NB4 (cell line): ENCODE measurements around the gene LOXL3.

Source experiments
- DNase-seq: peaks from one replicate; pipeline ENCODE4 v3.0.0; 2010; ENCODE audit warnings: low read depth
- H3K4me3 ChIP-seq: one replicate; pipeline ENCODE4 v1.5.1; 2011; ENCODE audit warnings: mild to moderate bottlenecking, low read depth, low read length, moderate library complexity
- MYC ChIP-seq: IDR thresholded peaks from 2 replicates; pipeline ENCODE4 v1.6.1; 2011; ENCODE audit warnings: low read depth, low read length
- POLR2A ChIP-seq: IDR thresholded peaks from 2 replicates; pipeline ENCODE4 v1.6.1; 2011; ENCODE audit warnings: mild to moderate bottlenecking; ENCODE audit not compliant: insufficient read length; ENCODE audit errors: extremely low read depth
- TF ChIP-seq, protein P1 (sequence below): IDR thresholded peaks from one replicate; pipeline ENCODE4 v1.5.1; 2012; ENCODE audit warnings: low read depth, low read length
- TF ChIP-seq, protein P2 (sequence below): IDR thresholded peaks from 2 replicates; pipeline ENCODE4 v1.6.1; 2011; ENCODE audit warnings: low read depth, low read length

Gene LOXL3

DNA sequence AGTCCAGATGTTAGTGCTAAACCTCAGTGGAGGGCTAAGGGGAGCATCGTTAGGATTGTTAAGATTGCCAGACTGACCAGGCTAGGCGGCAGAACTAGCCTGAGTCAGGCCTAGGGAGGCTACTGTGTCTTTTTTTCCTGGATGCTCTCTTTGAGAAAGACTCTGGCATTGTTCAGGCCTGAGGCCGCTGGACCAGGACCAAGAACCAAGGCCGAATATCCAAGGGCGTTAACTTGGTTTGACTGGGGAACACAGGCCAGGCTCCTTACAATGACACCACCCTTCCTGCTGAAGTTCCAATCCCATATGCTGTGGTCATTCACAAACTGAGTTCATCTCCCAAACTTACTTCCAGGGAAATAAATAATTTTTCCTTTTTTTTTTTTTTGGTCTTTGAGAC is 13.5 kb downstream of the LOXL3 start:
- H3K4me3 ChIP-seq: no peak overlapping the region
- DNase-seq: no peak
- TF ChIP-seq, protein P1, sequence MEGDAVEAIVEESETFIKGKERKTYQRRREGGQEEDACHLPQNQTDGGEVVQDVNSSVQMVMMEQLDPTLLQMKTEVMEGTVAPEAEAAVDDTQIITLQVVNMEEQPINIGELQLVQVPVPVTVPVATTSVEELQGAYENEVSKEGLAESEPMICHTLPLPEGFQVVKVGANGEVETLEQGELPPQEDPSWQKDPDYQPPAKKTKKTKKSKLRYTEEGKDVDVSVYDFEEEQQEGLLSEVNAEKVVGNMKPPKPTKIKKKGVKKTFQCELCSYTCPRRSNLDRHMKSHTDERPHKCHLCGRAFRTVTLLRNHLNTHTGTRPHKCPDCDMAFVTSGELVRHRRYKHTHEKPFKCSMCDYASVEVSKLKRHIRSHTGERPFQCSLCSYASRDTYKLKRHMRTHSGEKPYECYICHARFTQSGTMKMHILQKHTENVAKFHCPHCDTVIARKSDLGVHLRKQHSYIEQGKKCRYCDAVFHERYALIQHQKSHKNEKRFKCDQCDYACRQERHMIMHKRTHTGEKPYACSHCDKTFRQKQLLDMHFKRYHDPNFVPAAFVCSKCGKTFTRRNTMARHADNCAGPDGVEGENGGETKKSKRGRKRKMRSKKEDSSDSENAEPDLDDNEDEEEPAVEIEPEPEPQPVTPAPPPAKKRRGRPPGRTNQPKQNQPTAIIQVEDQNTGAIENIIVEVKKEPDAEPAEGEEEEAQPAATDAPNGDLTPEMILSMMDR: no peak
- TF ChIP-seq POLR2A (no peak), MYC (no peak)
- TF ChIP-seq, protein P2, sequence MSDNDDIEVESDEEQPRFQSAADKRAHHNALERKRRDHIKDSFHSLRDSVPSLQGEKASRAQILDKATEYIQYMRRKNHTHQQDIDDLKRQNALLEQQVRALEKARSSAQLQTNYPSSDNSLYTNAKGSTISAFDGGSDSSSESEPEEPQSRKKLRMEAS: no peak

DNA sequence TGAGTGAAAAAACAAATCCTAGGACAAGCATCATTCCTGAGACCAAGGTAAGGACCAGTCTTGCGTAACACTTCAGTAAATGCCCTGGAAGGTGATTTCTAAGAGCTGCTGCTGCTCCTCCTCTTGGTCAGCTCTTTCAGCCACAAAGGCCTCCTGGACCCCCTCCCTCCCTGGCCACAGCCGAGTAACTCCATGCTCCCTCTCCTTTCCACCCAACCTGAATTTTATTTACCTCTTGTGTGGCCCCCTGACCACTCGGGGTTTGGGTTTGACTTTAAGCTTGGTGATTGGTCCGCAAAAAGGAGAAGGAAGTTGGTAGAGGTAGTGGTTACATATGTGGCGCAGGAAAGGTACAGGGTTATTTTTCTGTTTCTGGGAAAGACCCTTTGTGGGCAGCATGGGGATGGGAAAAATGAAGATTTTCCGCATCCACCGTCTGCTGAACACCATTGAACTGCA is 14.8 kb downstream of the LOXL3 start:
- DNase-seq: peak; percentile 47
- no peak overlapping the region for H3K4me3 ChIP-seq
- TF ChIP-seq, protein P1: no peak
- TF ChIP-seq, protein P2: no peak
- TF ChIP-seq POLR2A: no peak
- TF ChIP-seq MYC: no peak

DNA sequence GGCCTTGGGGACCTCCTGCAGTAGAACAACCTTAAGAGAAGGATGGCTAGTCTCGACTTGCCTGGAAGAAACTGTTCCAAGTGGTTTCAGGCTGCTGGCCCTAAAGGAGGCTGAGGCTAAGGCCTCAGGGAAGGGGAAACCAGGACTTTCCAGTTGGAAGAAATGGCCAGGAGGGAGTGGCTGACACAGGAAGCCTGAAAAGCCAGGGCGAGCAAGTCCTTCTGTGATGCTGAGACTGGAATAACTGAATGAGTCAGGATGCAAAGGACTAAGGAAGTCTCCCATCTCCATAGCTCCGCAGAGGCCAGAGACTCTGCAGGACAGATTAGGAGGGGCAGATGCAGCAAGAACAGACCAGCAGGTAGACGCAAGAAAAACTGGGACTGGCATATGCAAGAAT is 16.6 kb downstream of the LOXL3 start:
- H3K4me3 ChIP-seq: no peak overlapping the region
- TF ChIP-seq, protein P2: no peak
- TF ChIP-seq POLR2A (no peak), MYC (no peak)
- TF ChIP-seq, protein P1: no peak
- DNase-seq: no peak

DNA sequence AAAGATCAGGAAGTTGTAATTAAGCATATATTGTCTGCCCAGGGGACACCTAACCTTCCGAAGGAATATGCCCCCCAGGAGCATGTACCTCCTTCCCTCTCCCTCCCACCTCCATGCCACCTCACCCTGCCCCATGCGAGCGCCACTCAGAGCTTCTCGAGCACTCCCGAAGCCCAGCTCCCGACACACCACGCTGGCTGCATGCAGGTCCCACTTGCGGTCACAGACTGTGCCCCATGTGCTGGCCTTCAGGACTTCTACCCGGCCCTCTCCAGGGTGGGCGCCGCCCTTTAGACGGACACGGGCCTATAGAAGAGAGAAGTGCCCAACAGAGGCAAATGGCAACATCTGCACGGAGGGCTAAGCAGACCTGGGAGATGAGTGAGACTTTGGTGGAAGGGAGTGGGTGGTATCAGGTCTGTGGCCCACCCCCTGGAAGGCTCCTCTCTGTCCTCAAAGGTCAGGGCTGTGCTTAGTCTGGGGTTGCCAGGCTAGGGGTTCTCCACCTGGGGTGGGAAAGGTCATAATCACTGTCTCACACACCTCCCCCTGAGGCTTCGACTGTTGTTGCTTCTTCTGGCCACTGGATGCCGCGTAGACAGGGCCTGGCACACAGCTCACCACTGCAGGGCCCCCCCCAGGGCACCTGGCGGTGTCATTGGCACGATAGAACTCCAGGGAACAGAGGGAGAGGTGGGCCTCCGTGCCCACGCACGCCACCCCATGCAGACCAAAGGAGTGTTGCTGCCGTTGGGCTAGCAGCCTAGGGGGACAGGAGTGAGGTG is 17.4 kb downstream of the LOXL3 start:
- TF ChIP-seq POLR2A: no peak
- TF ChIP-seq, protein P2: no peak
- TF ChIP-seq, protein P1: no peak
- no peak for TF ChIP-seq MYC
- no peak for DNase-seq
- H3K4me3 ChIP-seq: no peak overlapping the region

DNA sequence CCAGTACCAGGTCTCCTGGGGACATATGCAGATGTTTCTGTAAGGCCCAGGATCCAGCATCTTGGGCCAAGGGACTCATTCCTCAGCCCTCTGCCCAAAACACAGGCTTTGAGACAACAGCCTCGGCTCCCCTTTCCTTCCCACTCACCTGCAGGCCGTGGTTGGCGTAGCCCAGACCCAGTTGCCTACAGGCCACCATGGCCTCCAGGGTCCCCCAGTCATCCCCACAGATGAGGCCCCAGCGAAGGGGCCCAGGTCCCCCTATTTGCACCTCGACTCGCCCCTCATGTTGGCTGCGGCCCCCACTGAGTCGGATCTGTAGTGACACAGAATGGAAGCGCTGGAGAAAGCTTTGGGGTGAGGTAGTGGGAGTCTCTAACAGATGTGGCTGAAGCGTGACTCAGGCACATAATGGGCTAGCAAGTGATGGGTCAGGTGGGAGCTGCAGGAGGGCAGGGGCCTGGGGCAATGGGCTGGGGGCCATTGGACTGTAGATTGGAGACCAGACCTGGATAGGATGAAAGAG is 18.2 kb downstream of the LOXL3 start:
- TF ChIP-seq, protein P1: no peak
- TF ChIP-seq, protein P2: no peak
- no peak for TF ChIP-seq MYC
- TF ChIP-seq POLR2A: no peak
- no peak for DNase-seq
- H3K4me3 ChIP-seq: no peak overlapping the region
